Panc1 (cell line): ENCODE measurements around the gene ARHGAP33. TPM values are rescaled to one million over a fixed set of nuclear protein-coding genes. Genes with fewer than 3 reads are reported as not detected.

Experiments used
- total RNA-seq: library from RNA; stranded (reverse); gene quantifications from one replicate; pipeline ENCODE4 v1.2.1, GENCODE V29; 2021; ENCODE audit not compliant: unreplicated experiment

Gene ARHGAP33
- total RNA-seq, 1 experiment from 2014 or later, result 35.8 TPM

Other genes starting within 250 kb of the ARHGAP33 start
- 0.39 TPM for gene SBSN, start 247.3 kb upstream of the ARHGAP33 start, total RNA-seq
- not detected for gene GAPDHS, start 242.1 kb upstream of the ARHGAP33 start, total RNA-seq
- 157 TPM for gene TMEM147, start 229.9 kb upstream of the ARHGAP33 start, total RNA-seq
- gene ATP4A, start 211.9 kb upstream of the ARHGAP33 start, total RNA-seq, result not detected
- gene PMIS2, start 189.4 kb upstream of the ARHGAP33 start, total RNA-seq, result not detected
- gene HAUS5, start 162.8 kb upstream of the ARHGAP33 start, total RNA-seq, result 23.2 TPM
- 180 TPM for gene RBM42, start 146.5 kb upstream of the ARHGAP33 start, total RNA-seq
- gene ETV2, start 133.8 kb upstream of the ARHGAP33 start, total RNA-seq, result 2.8 TPM
- 835 TPM for gene COX6B1, start 127.2 kb upstream of the ARHGAP33 start, total RNA-seq
- 0.67 TPM for gene UPK1A, start 109.0 kb upstream of the ARHGAP33 start, total RNA-seq
- gene ZBTB32, start 71.0 kb upstream of the ARHGAP33 start, total RNA-seq, result not detected
- 68.8 TPM for gene KMT2B, start 57.6 kb upstream of the ARHGAP33 start, total RNA-seq
- gene IGFLR1, start 33.1 kb upstream of the ARHGAP33 start, total RNA-seq, result 12.5 TPM
- 29.8 TPM for gene U2AF1L4, start 30.1 kb upstream of the ARHGAP33 start, total RNA-seq
- gene PSENEN, start 29.9 kb upstream of the ARHGAP33 start, total RNA-seq, result 169 TPM
- 23.5 TPM for gene LIN37, start 27.0 kb upstream of the ARHGAP33 start, total RNA-seq
- gene HSPB6, start 18.5 kb upstream of the ARHGAP33 start, total RNA-seq, result 0.87 TPM
- 63.9 TPM for gene PROSER3, start 17.4 kb upstream of the ARHGAP33 start, total RNA-seq
- gene PRODH2, start 37.3 kb downstream of the ARHGAP33 start, total RNA-seq, result not detected
- 0.67 TPM for gene NPHS1, start 76.9 kb downstream of the ARHGAP33 start, total RNA-seq
- 5.0 TPM for gene KIRREL2, start 81.3 kb downstream of the ARHGAP33 start, total RNA-seq
- 74.6 TPM for gene APLP1, start 93.0 kb downstream of the ARHGAP33 start, total RNA-seq
- 20.5 TPM for gene NFKBID, start 125.0 kb downstream of the ARHGAP33 start, total RNA-seq
- 2.9 TPM for gene HCST, start 127.0 kb downstream of the ARHGAP33 start, total RNA-seq
- gene TYROBP, start 132.7 kb downstream of the ARHGAP33 start, total RNA-seq, result not detected
- gene LRFN3, start 160.8 kb downstream of the ARHGAP33 start, total RNA-seq, result 16.7 TPM
- 19.0 TPM for gene SDHAF1, start 219.6 kb downstream of the ARHGAP33 start, total RNA-seq
- 1.1 TPM for gene SYNE4, start 233.2 kb downstream of the ARHGAP33 start, total RNA-seq
- 44.8 TPM for gene ALKBH6, start 238.6 kb downstream of the ARHGAP33 start, total RNA-seq